GM12872 (cell line): Measurements from ENCODE around the gene TM4SF4.

Experiments used
- CTCF ChIP-seq: IDR thresholded peaks from 3 replicates; pipeline ENCODE4 v1.5.1; 2011; ENCODE audit warnings: low read depth, mild to moderate bottlenecking, low read length, moderate library complexity; ENCODE audit not compliant: insufficient read depth

The TM4SF4 gene

GRCh38 chr3:149437286-149437685 is 37.2 kb upstream of the TM4SF4 start:
- TF ChIP-seq CTCF = no peak

GRCh38 chr3:149437710-149438109 is 36.8 kb upstream of the TM4SF4 start:
- TF ChIP-seq CTCF = no peak

GRCh38 chr3:149438981-149439380 is 35.5 kb upstream of the TM4SF4 start:
- no peak for TF ChIP-seq CTCF

GRCh38 chr3:149441642-149442041 is 32.9 kb upstream of the TM4SF4 start:
- TF ChIP-seq CTCF = no peak

- no peak for TF ChIP-seq CTCF
These were observed 32.5 kb upstream of the TM4SF4 start for GRCh38 chr3:149442043-149442442.

- no peak for TF ChIP-seq CTCF
These were observed 31.5 kb upstream of the TM4SF4 start for GRCh38 chr3:149442851-149443544.

- no peak for TF ChIP-seq CTCF
These were observed 31.0 kb upstream of the TM4SF4 start for GRCh38 chr3:149443545-149443912.
